Panc1 (cell line): ENCODE data around the gene LRBA. TPM values are rescaled to one million over a fixed set of nuclear protein-coding genes. Genes with fewer than 3 reads are reported as not detected.

Source experiments
- ATAC-seq: fragments of 200-7000 bp; cut with Tn5 transposase; 2 replicates; pipeline ENCODE4 v1.9.1; 2020; ENCODE audit warnings: mild to moderate bottlenecking, moderate library complexity
- BruUV-seq: library from RNA; stranded (reverse); fragments of 400-500 nt; replicated peaks from 2 replicates; lab custom pipeline; 2021; lab: Mats Ljungman, UMichigan
- CTCF ChIA-PET: fragments of 300-600 bp; sonication (Branson Sonifier 250); formaldehyde crosslinking; loops from one replicate; lab custom pipeline; 2022; ENCODE audit warnings: antibody characterized with exemption; lab: Charles Lee
- POLR2A ChIA-PET: fragments of 300-600 bp; sonication (Branson Sonifier 250); formaldehyde crosslinking; loops from one replicate; lab custom pipeline; 2022; ENCODE audit warnings: antibody characterized with exemption; lab: Charles Lee
- DNase-seq: peaks from one replicate; pipeline ENCODE4 v3.0.0-alpha.2; 2010; ENCODE audit warnings: low read depth, low spot score
- H3K27ac ChIP-seq: 2 replicates; pipeline ENCODE4 v1.5.1; 2011; ENCODE audit warnings: mild to moderate bottlenecking, low read length, inconsistent platforms
- H3K27me3 ChIP-seq: fragments of 200-500 bp; sonication (Bioruptor generic); 2 replicates; pipeline ENCODE4 v1.6.0; 2014; ENCODE audit warnings: low read length, inconsistent platforms; ENCODE audit not compliant: control insufficient read depth, insufficient read depth
- H3K36me3 ChIP-seq: fragments of 200-500 bp; sonication (Bioruptor generic); 2 replicates; pipeline ENCODE4 v1.5.1; 2014; ENCODE audit warnings: inconsistent platforms, mild to moderate bottlenecking, low read length, moderate library complexity; ENCODE audit not compliant: control insufficient read depth, insufficient read depth
- H3K4me1 ChIP-seq: 2 replicates; pipeline ENCODE4 v1.5.1; 2011; ENCODE audit warnings: inconsistent platforms, mild to moderate bottlenecking, low read length, moderate library complexity; ENCODE audit not compliant: control insufficient read depth, insufficient read depth
- H3K4me3 ChIP-seq, 2 experiments: 2 replicates each; pipeline ENCODE4 v1.5.1; 2011 to 2012; ENCODE audit warnings: low read depth in 2 of 2, low read length in 2 of 2, mild to moderate bottlenecking in 2 of 2, inconsistent platforms in 1 of 2, moderate library complexity in 1 of 2
- H3K9me3 ChIP-seq: fragments of 200-500 bp; sonication (Bioruptor generic); 2 replicates; pipeline ENCODE4 v1.5.1; 2014; ENCODE audit warnings: low read depth, mild to moderate bottlenecking, inconsistent platforms, low read length, moderate library complexity; ENCODE audit not compliant: control insufficient read depth, insufficient read depth
- POLR2AphosphoS5 ChIP-seq: IDR thresholded peaks from 2 replicates; pipeline ENCODE4 v1.6.1; 2012; ENCODE audit warnings: mild to moderate bottlenecking, low read depth, low read length, moderate library complexity
- SIN3A ChIP-seq: IDR thresholded peaks from 2 replicates; pipeline ENCODE4 v1.6.1; 2012; ENCODE audit warnings: low read depth, mild to moderate bottlenecking, low read length, moderate library complexity, borderline replicate concordance; ENCODE audit not compliant: insufficient read depth
- TCF7L2 ChIP-seq: IDR thresholded peaks from 2 replicates; pipeline ENCODE4 v1.6.1; 2011; ENCODE audit warnings: mild to moderate bottlenecking, low read depth, low read length, inconsistent platforms
- in situ Hi-C: cut with HindIII; loops from 2 replicates; pipeline ENCODE4 v1.10.0; 2016; ENCODE audit warnings: low sequenced_read_pairs, low pct_unique_long_range_greater_than_20kb
- intact Hi-C: fragments of 100-400 bp; cut with micrococcal nuclease; formaldehyde crosslinking; loops from one replicate; pipeline ENCODE4 v1.10.0; 2022; ENCODE audit not compliant: unreplicated experiment
- total RNA-seq: library from RNA; stranded (reverse); gene quantifications from one replicate; pipeline ENCODE4 v1.2.1, GENCODE V29; 2021; ENCODE audit not compliant: unreplicated experiment
- TF ChIP-seq, protein P1 (sequence below): fragments of 450-650 bp; IDR thresholded peaks from 2 replicates; pipeline ENCODE4 v1.5.1; 2017; ENCODE audit warnings: mild to moderate bottlenecking
- TF ChIP-seq, protein P2 (sequence below), 2 experiments: IDR thresholded peaks; 2 replicates each; pipeline ENCODE4 v1.6.1; 2011 to 2012; ENCODE audit warnings: low read depth in 2 of 2, control low read depth in 1 of 2, low read length in 1 of 2, mild to moderate bottlenecking in 1 of 2, moderate library complexity in 1 of 2; ENCODE audit not compliant: insufficient read depth in 1 of 2

LRBA gene
- total RNA-seq, 1 experiment from 2014 or later, result 26.4 TPM

DNA sequence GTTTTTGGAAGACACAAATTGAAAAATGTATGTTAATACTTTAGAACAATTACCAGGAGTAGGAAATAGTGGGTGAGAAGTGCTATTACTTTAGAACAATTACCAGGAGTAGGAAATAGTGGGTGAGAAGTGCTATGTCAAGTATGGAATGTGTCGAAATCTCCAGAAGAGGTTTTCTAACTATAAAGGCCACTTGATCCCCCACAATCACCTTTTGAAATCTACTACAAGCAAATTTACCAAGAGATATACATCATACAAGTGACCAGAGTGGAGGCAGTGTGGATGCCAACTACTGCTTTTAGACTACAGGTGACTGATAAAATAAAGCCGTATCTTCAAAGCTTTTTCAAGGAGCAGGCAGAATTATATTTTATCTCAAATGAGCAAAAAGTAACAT is 390.1 kb downstream of the LRBA start:
- intact Hi-C loops, result no loop called here
- no peaks in the 10 kb centered on the region; the same call in 1 of the 2 replicates for H3K36me3 ChIP-seq
- no peaks in the 10 kb centered on the region for H3K9me3 ChIP-seq
- H3K4me1 ChIP-seq, result no peaks in the 10 kb centered on the region
- H3K27me3 ChIP-seq, result no peaks in the 10 kb centered on the region
- no TSS peak for BruUV-seq
- CTCF ChIA-PET, result no interaction called here
- ATAC-seq (no peak), DNase-seq (no peak)
- TF ChIP-seq, protein P1, sequence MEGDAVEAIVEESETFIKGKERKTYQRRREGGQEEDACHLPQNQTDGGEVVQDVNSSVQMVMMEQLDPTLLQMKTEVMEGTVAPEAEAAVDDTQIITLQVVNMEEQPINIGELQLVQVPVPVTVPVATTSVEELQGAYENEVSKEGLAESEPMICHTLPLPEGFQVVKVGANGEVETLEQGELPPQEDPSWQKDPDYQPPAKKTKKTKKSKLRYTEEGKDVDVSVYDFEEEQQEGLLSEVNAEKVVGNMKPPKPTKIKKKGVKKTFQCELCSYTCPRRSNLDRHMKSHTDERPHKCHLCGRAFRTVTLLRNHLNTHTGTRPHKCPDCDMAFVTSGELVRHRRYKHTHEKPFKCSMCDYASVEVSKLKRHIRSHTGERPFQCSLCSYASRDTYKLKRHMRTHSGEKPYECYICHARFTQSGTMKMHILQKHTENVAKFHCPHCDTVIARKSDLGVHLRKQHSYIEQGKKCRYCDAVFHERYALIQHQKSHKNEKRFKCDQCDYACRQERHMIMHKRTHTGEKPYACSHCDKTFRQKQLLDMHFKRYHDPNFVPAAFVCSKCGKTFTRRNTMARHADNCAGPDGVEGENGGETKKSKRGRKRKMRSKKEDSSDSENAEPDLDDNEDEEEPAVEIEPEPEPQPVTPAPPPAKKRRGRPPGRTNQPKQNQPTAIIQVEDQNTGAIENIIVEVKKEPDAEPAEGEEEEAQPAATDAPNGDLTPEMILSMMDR, result no peak
- TF ChIP-seq, protein P2, sequence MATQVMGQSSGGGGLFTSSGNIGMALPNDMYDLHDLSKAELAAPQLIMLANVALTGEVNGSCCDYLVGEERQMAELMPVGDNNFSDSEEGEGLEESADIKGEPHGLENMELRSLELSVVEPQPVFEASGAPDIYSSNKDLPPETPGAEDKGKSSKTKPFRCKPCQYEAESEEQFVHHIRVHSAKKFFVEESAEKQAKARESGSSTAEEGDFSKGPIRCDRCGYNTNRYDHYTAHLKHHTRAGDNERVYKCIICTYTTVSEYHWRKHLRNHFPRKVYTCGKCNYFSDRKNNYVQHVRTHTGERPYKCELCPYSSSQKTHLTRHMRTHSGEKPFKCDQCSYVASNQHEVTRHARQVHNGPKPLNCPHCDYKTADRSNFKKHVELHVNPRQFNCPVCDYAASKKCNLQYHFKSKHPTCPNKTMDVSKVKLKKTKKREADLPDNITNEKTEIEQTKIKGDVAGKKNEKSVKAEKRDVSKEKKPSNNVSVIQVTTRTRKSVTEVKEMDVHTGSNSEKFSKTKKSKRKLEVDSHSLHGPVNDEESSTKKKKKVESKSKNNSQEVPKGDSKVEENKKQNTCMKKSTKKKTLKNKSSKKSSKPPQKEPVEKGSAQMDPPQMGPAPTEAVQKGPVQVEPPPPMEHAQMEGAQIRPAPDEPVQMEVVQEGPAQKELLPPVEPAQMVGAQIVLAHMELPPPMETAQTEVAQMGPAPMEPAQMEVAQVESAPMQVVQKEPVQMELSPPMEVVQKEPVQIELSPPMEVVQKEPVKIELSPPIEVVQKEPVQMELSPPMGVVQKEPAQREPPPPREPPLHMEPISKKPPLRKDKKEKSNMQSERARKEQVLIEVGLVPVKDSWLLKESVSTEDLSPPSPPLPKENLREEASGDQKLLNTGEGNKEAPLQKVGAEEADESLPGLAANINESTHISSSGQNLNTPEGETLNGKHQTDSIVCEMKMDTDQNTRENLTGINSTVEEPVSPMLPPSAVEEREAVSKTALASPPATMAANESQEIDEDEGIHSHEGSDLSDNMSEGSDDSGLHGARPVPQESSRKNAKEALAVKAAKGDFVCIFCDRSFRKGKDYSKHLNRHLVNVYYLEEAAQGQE (IDR thresholded peaks at IDR 0.05; ENCODE audit: insufficient read depth in 1 of 2, low read depth in 2 of 2, low read length in 1 of 2), result no peak
- TF ChIP-seq SIN3A, result no peak
- TF ChIP-seq TCF7L2, result no peak
- TF ChIP-seq POLR2AphosphoS5, result no peak
- no peak overlapping the region for H3K4me3 ChIP-seq
- H3K27ac ChIP-seq, result no peak overlapping the region
- POLR2A ChIA-PET, result no interaction called here
- in situ Hi-C loops, result no loop called here

DNA sequence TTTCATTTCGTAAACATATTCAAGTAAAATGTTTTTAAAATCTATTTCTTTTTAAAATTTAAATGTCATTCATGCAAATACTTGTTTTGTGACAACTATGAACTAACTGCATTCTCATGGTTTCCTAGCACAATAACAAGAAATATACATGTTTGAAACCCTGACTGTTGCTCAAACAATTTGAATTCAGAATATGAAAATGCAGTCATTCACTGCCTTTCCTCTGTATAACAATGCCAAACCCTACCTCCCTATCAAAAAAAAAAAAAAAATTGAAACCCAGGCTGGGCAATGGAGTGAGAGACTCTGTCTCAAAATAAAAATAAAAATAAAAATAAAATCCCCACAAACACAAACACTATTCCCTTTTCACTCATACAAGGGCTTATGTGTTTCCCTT is 391.0 kb downstream of the LRBA start:
- Histone ChIP-seq H3K4me1 (no peaks in the 10 kb centered on the region), H3K9me3 (no peaks in the 10 kb centered on the region), H3K27ac (no peak overlapping the region), H3K36me3 (no peaks in the 10 kb centered on the region; the same call in 1 of the 2 replicates), H3K27me3 (no peaks in the 10 kb centered on the region), H3K4me3 (no peak overlapping the region)
- no TSS peak for BruUV-seq
- ChIA-PET CTCF (no interaction called here), POLR2A (no interaction called here)
- no peak for TF ChIP-seq SIN3A
- TF ChIP-seq TCF7L2, result no peak
- ATAC-seq (no peak), DNase-seq (no peak)
- intact Hi-C loops (no loop called here), in situ Hi-C loops (no loop called here)

DNA sequence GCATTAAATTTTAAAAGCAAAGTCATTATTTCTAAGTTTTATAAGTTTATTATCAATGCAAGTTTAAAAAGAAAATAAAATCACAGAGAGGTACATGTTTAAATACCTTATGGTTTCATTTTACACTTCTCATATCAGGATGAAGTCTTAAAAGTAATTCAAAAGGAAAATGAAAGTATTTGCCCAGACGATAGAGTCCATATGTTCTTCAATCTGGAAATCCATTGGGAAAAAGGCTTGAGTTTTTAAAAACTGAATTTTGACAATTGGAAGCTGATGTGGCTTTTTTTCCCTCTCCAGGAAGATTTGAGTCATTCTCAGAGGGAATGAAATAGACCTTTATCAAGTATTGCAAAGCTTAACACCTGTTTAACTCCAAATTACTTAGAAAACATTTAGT is 396.0 kb downstream of the LRBA start:
- H3K9me3 ChIP-seq, result no peaks in the 10 kb centered on the region
- no peak for ATAC-seq
- H3K27ac ChIP-seq, result no peak overlapping the region
- ChIA-PET POLR2A (no interaction called here), CTCF (no interaction called here)
- H3K27me3 ChIP-seq, result no peaks in the 10 kb centered on the region
- in situ Hi-C loops, result no loop called here
- H3K4me1 ChIP-seq, result no peaks in the 10 kb centered on the region
- DNase-seq, result no peak
- H3K4me3 ChIP-seq, result no peak overlapping the region
- no peaks in the 10 kb centered on the region for H3K36me3 ChIP-seq
- intact Hi-C loops, result no loop called here
- no TSS peak for BruUV-seq
- TF ChIP-seq, protein P2 (IDR thresholded peaks at IDR 0.05; ENCODE audit: insufficient read depth in 1 of 2, low read depth in 2 of 2, low read length in 1 of 2), result no peak
- TF ChIP-seq, protein P1, result no peak
- TF ChIP-seq POLR2AphosphoS5 (no peak), TCF7L2 (no peak), SIN3A (no peak)
